GM23248 (cell line): ENCODE measurements around the gene ZNF367. TPM values are rescaled to one million over a fixed set of nuclear protein-coding genes. Genes with fewer than 3 reads are reported as not detected.

Source experiments
- DNase-seq: peaks from one replicate; pipeline ENCODE4 v3.0.0-alpha.2; 2015
- H2AFZ ChIP-seq: fragments of 200-600 bp; sonication (generic); 2 replicates; pipeline ENCODE4 v1.6.1; 2016; ENCODE audit warnings: antibody characterized with exemption
- H3F3A ChIP-seq: fragments of 200-600 bp; sonication (generic); 2 replicates; pipeline ENCODE4 v1.6.1; 2016; ENCODE audit warnings: mild to moderate bottlenecking, antibody characterized with exemption, mixed run types; ENCODE audit not compliant: insufficient read depth
- H3K27ac ChIP-seq: fragments of 200-600 bp; sonication (generic); 2 replicates; pipeline ENCODE4 v1.5.1; 2016; ENCODE audit warnings: mild to moderate bottlenecking
- H3K27me3 ChIP-seq: fragments of 200-600 bp; sonication (generic); replicated peaks from 2 replicates; pipeline ENCODE4 v1.6.1; 2016; ENCODE audit warnings: mild to moderate bottlenecking; ENCODE audit not compliant: insufficient read depth
- H3K36me3 ChIP-seq: fragments of 200-600 bp; sonication (generic); 2 replicates; pipeline ENCODE4 v1.6.1; 2016; ENCODE audit warnings: low read depth, mild to moderate bottlenecking
- H3K4me1 ChIP-seq: fragments of 200-600 bp; sonication (generic); 2 replicates; pipeline ENCODE4 v1.6.1; 2016; ENCODE audit warnings: mild to moderate bottlenecking; ENCODE audit not compliant: insufficient read depth
- H3K4me2 ChIP-seq: fragments of 200-600 bp; sonication (generic); one replicate; pipeline ENCODE4 v1.6.1; 2016; ENCODE audit warnings: mild to moderate bottlenecking; ENCODE audit not compliant: unreplicated experiment
- H3K4me3 ChIP-seq: fragments of 200-600 bp; sonication (generic); 2 replicates; pipeline ENCODE4 v1.5.1; 2016; ENCODE audit warnings: mild to moderate bottlenecking
- H3K79me2 ChIP-seq: fragments of 200-600 bp; sonication (generic); 2 replicates; pipeline ENCODE4 v1.6.1; 2016; ENCODE audit warnings: mild to moderate bottlenecking; ENCODE audit not compliant: insufficient read depth
- H3K9ac ChIP-seq: fragments of 200-600 bp; sonication (generic); 2 replicates; pipeline ENCODE4 v1.6.1; 2016; ENCODE audit warnings: mild to moderate bottlenecking
- H3K9me2 ChIP-seq: fragments of 200-600 bp; sonication (generic); 2 replicates; pipeline ENCODE4 v1.6.1; 2016; ENCODE audit warnings: mixed run types, mild to moderate bottlenecking, moderate library complexity; ENCODE audit not compliant: insufficient read depth
- H3K9me3 ChIP-seq: fragments of 200-600 bp; sonication (generic); one replicate; pipeline ENCODE4 v1.6.1; 2017; ENCODE audit warnings: low read depth
- H4K20me1 ChIP-seq: fragments of 200-600 bp; sonication (generic); 2 replicates; pipeline ENCODE4 v1.6.0; 2016; ENCODE audit not compliant: insufficient read depth
- EZH2 ChIP-seq: fragments of 200-600 bp; sonication (generic); IDR thresholded peaks from 2 replicates; pipeline ENCODE4 v1.6.1; 2018; ENCODE audit warnings: antibody characterized with exemption, mild to moderate bottlenecking; ENCODE audit not compliant: insufficient read depth, poor library complexity, severe bottlenecking
- EZH2phosphoT487 ChIP-seq: fragments of 200-600 bp; sonication (generic); IDR thresholded peaks from 2 replicates; pipeline ENCODE4 v1.6.1; 2018; ENCODE audit warnings: antibody characterized with exemption, moderate library complexity, mild to moderate bottlenecking, low read depth; ENCODE audit not compliant: insufficient read depth
- WGBS, 2 experiments: methylation state at CpG; one replicate each; pipeline ENCODE4 v1.1.6; 2015 to 2017; ENCODE audit warnings: low lambda C conversion rate in 2 of 2, low coverage in 1 of 2; ENCODE audit errors: missing lambda C conversion rate in 2 of 2; 5-methylcytosine and 5-hydroxymethylcytosine counted together
- in situ Hi-C: fragments of 300-500 bp; cut with MboI; formaldehyde crosslinking; loops from 2 replicates; pipeline ENCODE4 v1.15.0; 2020
- polyA plus RNA-seq: library from polyadenylated mRNA; unstranded; fragments of >200 nt; fragmentation: Nextera tagmentation; extraction: Ambion mirVana; gene quantifications from 2 replicates; pipeline ENCODE4 v1.2.1, GENCODE V29; 2016
- total RNA-seq: library from RNA; depleted of rRNA; stranded (reverse); fragments of >200 nt; shearing (Covaris generic); gene quantifications from 2 replicates; pipeline ENCODE4 v1.2.3, GENCODE V29; 2014

ZNF367 gene
- total and polyA plus RNA-seq, 2 experiments from 2014 or later = 2.1 to 9.3 TPM

DNA sequence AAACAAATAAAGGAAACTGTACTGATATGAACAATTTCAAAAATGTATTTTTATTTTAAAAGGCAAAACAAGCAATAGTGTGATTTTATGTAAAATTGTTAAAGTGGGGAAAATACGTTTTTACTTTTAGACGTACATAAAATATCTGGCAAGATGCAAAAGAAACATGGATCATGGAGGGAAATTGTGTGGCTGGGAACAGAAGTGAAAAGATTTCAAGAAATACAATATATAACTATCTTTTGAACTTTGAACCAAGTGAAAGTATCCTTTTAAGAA is 1.5 kb upstream of the ZNF367 start:
- peaks cover 27% of the 10 kb centered on the region for H3K4me1 ChIP-seq
- H3K27ac ChIP-seq = peak overlapping the region; percentile 94
- peaks cover 25% of the 10 kb centered on the region for H3F3A ChIP-seq
- H3K9me2 ChIP-seq = no peaks in the 10 kb centered on the region
- 43% methylated on average over 2 of the region's 2 CpGs for WGBS, 2 experiments
- peaks cover 23% of the 10 kb centered on the region for H3K79me2 ChIP-seq
- H3K36me3 ChIP-seq = no peaks in the 10 kb centered on the region
- TF ChIP-seq EZH2 (no peak), EZH2phosphoT487 (no peak)
- DNase-seq = peak; percentile 5
- H3K4me3 ChIP-seq = peak overlapping the region; percentile 85
- in situ Hi-C loops = no loop called here
- peak overlapping the region; percentile 87 for H3K4me2 ChIP-seq
- H3K9me3 ChIP-seq = no peaks in the 10 kb centered on the region
- no peaks in the 10 kb centered on the region for H4K20me1 ChIP-seq
- peak overlapping the region; percentile 91 for H3K9ac ChIP-seq
- H2AFZ ChIP-seq = peak overlapping the region; percentile 79
- no peaks in the 10 kb centered on the region for H3K27me3 ChIP-seq

DNA sequence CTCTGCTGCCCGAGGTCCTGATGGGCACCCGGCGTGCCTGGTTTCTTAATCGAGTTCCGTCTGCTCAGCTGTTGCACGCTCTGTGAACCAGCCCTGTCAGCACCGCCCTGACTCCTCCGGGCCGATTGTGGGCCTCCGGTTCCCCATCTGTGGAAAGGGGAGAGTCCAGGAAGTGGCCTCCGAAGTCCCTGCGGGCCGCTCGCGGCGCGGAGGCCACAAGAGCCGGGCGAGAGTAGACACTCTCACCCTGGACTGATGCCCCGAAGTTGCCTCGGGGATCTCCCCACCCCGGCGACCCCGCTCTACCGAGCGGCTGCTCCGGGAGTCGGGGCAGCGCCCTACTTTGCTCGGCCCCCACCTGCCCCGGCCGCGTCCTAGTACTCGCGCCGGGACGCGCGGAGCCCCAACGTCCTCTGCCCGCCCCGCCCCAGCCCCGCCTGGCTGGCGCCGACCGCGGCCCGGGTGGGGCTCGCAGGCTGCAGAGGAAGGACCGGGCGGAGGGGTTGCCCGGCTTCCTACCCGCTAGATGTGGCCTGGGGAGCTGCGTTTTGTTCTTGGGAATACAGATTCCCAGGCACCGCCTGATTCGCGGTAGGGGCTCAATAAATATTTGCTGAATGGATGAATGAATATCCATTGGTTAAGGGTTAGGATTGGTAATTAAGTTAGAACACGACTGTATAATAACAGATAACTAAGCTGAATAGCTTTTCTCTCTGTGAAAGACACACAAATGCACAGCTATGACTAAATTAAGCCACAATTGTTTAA is 935 bp upstream of the ZNF367 start:
- Histone ChIP-seq H2AFZ (peak overlapping the region; percentile 79), H4K20me1 (no peaks in the 10 kb centered on the region), H3K9ac (peak overlapping the region; percentile 91), H3K9me2 (no peaks in the 10 kb centered on the region), H3K36me3 (no peaks in the 10 kb centered on the region), H3K4me3 (peak overlapping the region; percentile 85), H3K4me1 (peaks cover 27% of the 10 kb centered on the region), H3K27ac (peak overlapping the region; percentile 94), H3K9me3 (no peaks in the 10 kb centered on the region), H3K79me2 (peaks cover 29% of the 10 kb centered on the region), H3F3A (peaks cover 25% of the 10 kb centered on the region), H3K27me3 (no peaks in the 10 kb centered on the region), H3K4me2 (peak overlapping the region; percentile 87)
- no peak for TF ChIP-seq EZH2
- TF ChIP-seq EZH2phosphoT487 = no peak
- in situ Hi-C loops = no loop called here
- 1% methylated on average over 47 to 52 of the region's 58 CpGs for WGBS, 2 experiments
- peak; percentile 78 for DNase-seq

DNA sequence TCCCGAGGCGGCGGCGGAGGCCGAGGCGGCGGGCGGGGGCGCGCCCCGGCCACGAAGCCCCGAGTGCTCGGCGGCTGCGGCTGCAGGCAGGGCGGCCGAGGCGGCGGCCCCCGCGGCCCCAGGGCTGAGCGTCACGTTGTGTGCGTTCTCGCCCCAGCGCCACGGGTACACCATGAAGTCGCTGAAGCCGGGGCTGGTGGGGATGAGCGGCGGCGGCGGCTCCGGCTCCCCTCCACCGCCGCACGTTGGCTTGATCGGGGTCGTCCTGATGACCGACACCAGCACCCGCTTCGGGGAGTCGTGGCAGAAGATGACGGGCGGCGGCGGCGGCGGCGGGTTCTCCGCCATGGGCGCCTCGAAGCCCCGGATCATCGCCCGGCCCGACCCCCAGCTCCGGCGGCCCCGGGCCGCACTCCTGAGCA is 498 bp downstream of the ZNF367 start:
- no peaks in the 10 kb centered on the region for H4K20me1 ChIP-seq
- H2AFZ ChIP-seq = peak overlapping the region; percentile 81
- no peaks in the 10 kb centered on the region for H3K9me3 ChIP-seq
- 1% methylated on average over 26 to 38 of the region's 62 CpGs for WGBS, 2 experiments
- H3K9ac ChIP-seq = peak overlapping the region; percentile 83
- H3F3A ChIP-seq = peaks cover 25% of the 10 kb centered on the region
- peak overlapping the region; percentile 85 for H3K4me3 ChIP-seq
- H3K27me3 ChIP-seq = no peaks in the 10 kb centered on the region
- H3K4me2 ChIP-seq = peak overlapping the region; percentile 86
- in situ Hi-C loops = no loop called here
- no peaks in the 10 kb centered on the region for H3K36me3 ChIP-seq
- H3K9me2 ChIP-seq = no peaks in the 10 kb centered on the region
- peak overlapping the region; percentile 56 for H3K27ac ChIP-seq
- H3K79me2 ChIP-seq = peaks cover 36% of the 10 kb centered on the region
- H3K4me1 ChIP-seq = peaks cover 27% of the 10 kb centered on the region
- no peak for TF ChIP-seq EZH2phosphoT487
- TF ChIP-seq EZH2 = no peak
- DNase-seq = peak; percentile 59

DNA sequence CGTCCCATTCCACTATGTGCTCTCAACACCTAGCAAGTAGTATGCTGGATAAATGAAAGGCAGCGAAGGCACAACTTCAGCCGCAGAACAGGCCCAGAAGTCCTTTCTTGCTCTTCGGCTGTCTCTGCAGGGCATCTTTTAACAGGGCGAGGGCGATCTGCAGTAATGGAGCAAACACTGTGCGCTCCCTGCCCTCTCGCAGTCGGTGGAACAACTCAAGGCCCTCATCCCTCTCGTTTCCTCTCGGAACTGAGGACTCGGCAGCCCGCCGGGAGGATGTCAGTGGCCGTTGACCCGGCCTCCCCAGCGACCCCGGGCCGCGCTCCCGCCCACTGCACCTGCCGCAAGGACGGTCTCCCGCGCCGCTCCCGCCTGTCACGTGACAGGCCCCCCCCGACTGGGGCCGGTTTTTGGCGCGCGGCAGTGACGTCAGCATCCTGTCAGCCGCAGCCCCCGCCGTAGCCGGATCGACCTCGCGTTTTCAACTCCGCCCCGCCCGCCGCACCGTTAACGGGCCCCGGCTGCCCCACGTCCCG is 1.1 kb downstream of the ZNF367 start:
- WGBS, 2 experiments = 1 to 2% methylated on average over 25 to 32 of the region's 50 CpGs
- H3K36me3 ChIP-seq = no peaks in the 10 kb centered on the region
- peak overlapping the region; percentile 23; the same call in 1 of the 2 replicates for H3K27ac ChIP-seq
- no peaks in the 10 kb centered on the region for H3K9me3 ChIP-seq
- peak; percentile 91 for DNase-seq
- peak overlapping the region; percentile 100 for H2AFZ ChIP-seq
- peaks cover 27% of the 10 kb centered on the region for H3K4me1 ChIP-seq
- peaks cover 36% of the 10 kb centered on the region for H3K79me2 ChIP-seq
- no peaks in the 10 kb centered on the region for H4K20me1 ChIP-seq
- peaks cover 25% of the 10 kb centered on the region for H3F3A ChIP-seq
- in situ Hi-C loops = no loop called here
- no peaks in the 10 kb centered on the region for H3K9me2 ChIP-seq
- H3K4me3 ChIP-seq = peak overlapping the region; percentile 85
- H3K27me3 ChIP-seq = no peaks in the 10 kb centered on the region
- no peak for TF ChIP-seq EZH2
- no peak for TF ChIP-seq EZH2phosphoT487
- peak overlapping the region; percentile 69 for H3K9ac ChIP-seq
- H3K4me2 ChIP-seq = peak overlapping the region; percentile 90
